ENCODE results near the gene CGGBP1. TPM values are rescaled to one million over a fixed set of nuclear protein-coding genes. Genes with fewer than 3 reads are reported as not detected.

CGGBP1 gene
- total RNA-seq, 5 donors from 2014 or later (not counting 1 experiment from before 2014, with no cell fraction given): 95.7 to 131 (median 112) TPM

- ChIA-PET POLR2A (no interaction called here), CTCF (interaction anchor here (0.7 to 1.0 kb wide), 2 partner anchors 24 to 30 kb away, joined by 3 read pairs; no protein-coding TSS in a partner anchor)
- Mint-ChIP-seq H3K4me1 (peaks cover 41 to 47% (median 41%) of the 10 kb centered on the region in 3 donors), H3K27me3 (no peaks in the 10 kb centered on the region), H3K36me3 (peaks cover 26% of the 10 kb centered on the region), H3K27ac (no peak overlapping the region), H3K9me3 (no peaks in the 10 kb centered on the region), H3K4me3 (no peak overlapping the region)
- H3K36me3 ChIP-seq (ENCODE audit: control insufficient read depth in 2 of 2, extremely low read depth in 1 of 2, insufficient read depth in 1 of 2, low read length in 1 of 2): peaks cover 0 to 11% of the 10 kb centered on the region in 2 donors
- no peak overlapping the region for H3K4me3 ChIP-seq (ENCODE audit: control insufficient read depth in 1 of 2, extremely low read depth in 1 of 2, low read length in 1 of 2)
- DNase-seq (no peak), ATAC-seq (replicated peaks in 1 of 4) (no peak)
- WGBS (ENCODE audit: insufficient coverage): 100% methylated on average over 1 of the region's 2 CpGs
- no peaks in the 10 kb centered on the region for H3K27me3 ChIP-seq (replicated peaks in 1 of 2; ENCODE audit: control insufficient read depth in 2 of 2, extremely low read depth in 1 of 2, insufficient read depth in 2 of 2, low read length in 1 of 2)
- no peaks in the 10 kb centered on the region for H3K9me3 ChIP-seq
- H3K4me1 ChIP-seq (ENCODE audit: control insufficient read depth in 1 of 2, extremely low read depth in 1 of 2, insufficient read depth in 2 of 2, low read length in 2 of 2): no peaks in the 10 kb centered on the region
- H3K27ac ChIP-seq (ENCODE audit: low read length): no peak overlapping the region
These were observed 25.3 kb upstream of the CGGBP1 start for GRCh38 chr3:88084097-88084501.

GRCh38 chr3:88082854-88083253 lies 24.0 kb upstream of the CGGBP1 start:
- no peaks in the 10 kb centered on the region for H3K9me3 ChIP-seq
- ChIA-PET CTCF (no interaction called here), POLR2A (interaction anchor here in 1 of 2 donors (0.6 kb wide), 1 partner anchor 42 kb away, joined by 3 read pairs; no protein-coding TSS in a partner anchor)
- WGBS (ENCODE audit: insufficient coverage): no CpG with 5 or more reads among the region's 2 CpGs
- H3K27me3 ChIP-seq (replicated peaks in 1 of 2; ENCODE audit: control insufficient read depth in 2 of 2, extremely low read depth in 1 of 2, insufficient read depth in 2 of 2, low read length in 1 of 2): no peaks in the 10 kb centered on the region
- H3K36me3 Mint-ChIP-seq: peaks cover 28% of the 10 kb centered on the region
- no peak overlapping the region for H3K27ac Mint-ChIP-seq
- no peaks in the 10 kb centered on the region for H3K4me1 ChIP-seq (ENCODE audit: control insufficient read depth in 1 of 2, extremely low read depth in 1 of 2, insufficient read depth in 2 of 2, low read length in 2 of 2)
- DNase-seq (no peak), ATAC-seq (replicated peaks in 1 of 4) (no peak)
- H3K4me1 Mint-ChIP-seq: peaks cover 49 to 59% (median 52%) of the 10 kb centered on the region in 3 donors
- no peak overlapping the region for H3K4me3 Mint-ChIP-seq
- H3K9me3 Mint-ChIP-seq: no peaks in the 10 kb centered on the region
- H3K27me3 Mint-ChIP-seq: no peaks in the 10 kb centered on the region
- H3K36me3 ChIP-seq (ENCODE audit: control insufficient read depth in 2 of 2, extremely low read depth in 1 of 2, insufficient read depth in 1 of 2, low read length in 1 of 2): peaks cover 0 to 11% of the 10 kb centered on the region in 2 donors
- H3K27ac ChIP-seq (ENCODE audit: low read length): no peak overlapping the region
- H3K4me3 ChIP-seq (ENCODE audit: control insufficient read depth in 1 of 2, extremely low read depth in 1 of 2, low read length in 1 of 2): no peak overlapping the region

DNA sequence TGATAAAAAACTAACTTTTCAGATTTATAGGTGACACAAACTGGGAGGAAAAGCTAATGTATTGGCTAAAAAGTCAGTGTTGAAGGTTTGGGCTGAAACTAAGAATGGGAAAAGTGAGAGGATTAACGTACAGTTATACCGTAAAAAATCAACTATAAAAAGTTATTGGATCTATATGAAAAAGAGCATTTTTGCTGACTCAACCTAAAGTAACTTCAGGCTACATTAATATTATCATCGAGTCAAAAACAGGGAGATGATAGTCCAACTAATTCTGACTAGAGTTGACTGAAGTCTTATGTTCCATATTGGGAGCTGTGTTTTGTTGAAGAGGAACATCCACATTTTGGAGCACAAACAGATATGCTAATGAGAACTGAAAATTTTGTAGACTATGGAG lies 20.1 kb upstream of the CGGBP1 start:
- DNase-seq (no peak), ATAC-seq (replicated peaks in 1 of 4) (no peak)
- Mint-ChIP-seq H3K9me3 (no peaks in the 10 kb centered on the region), H3K36me3 (peaks cover 37% of the 10 kb centered on the region), H3K4me3 (no peak overlapping the region), H3K27me3 (no peaks in the 10 kb centered on the region), H3K27ac (no peak overlapping the region), H3K4me1 (peaks cover 62 to 73% (median 71%) of the 10 kb centered on the region in 3 donors)
- Histone ChIP-seq H3K36me3 (ENCODE audit: control insufficient read depth in 2 of 2, extremely low read depth in 1 of 2, insufficient read depth in 1 of 2, low read length in 1 of 2) (no peaks in the 10 kb centered on the region), H3K9me3 (no peaks in the 10 kb centered on the region), H3K27ac (ENCODE audit: low read length) (no peak overlapping the region), H3K4me3 (ENCODE audit: control insufficient read depth in 1 of 2, extremely low read depth in 1 of 2, low read length in 1 of 2) (no peak overlapping the region), H3K4me1 (ENCODE audit: control insufficient read depth in 1 of 2, extremely low read depth in 1 of 2, insufficient read depth in 2 of 2, low read length in 2 of 2) (no peaks in the 10 kb centered on the region), H3K27me3 (replicated peaks in 1 of 2; ENCODE audit: control insufficient read depth in 2 of 2, extremely low read depth in 1 of 2, insufficient read depth in 2 of 2, low read length in 1 of 2) (no peaks in the 10 kb centered on the region)
- WGBS (ENCODE audit: insufficient coverage): no CpG with 5 or more reads among the region's 3 CpGs
- ChIA-PET CTCF (no interaction called here), POLR2A (no interaction called here)

DNA sequence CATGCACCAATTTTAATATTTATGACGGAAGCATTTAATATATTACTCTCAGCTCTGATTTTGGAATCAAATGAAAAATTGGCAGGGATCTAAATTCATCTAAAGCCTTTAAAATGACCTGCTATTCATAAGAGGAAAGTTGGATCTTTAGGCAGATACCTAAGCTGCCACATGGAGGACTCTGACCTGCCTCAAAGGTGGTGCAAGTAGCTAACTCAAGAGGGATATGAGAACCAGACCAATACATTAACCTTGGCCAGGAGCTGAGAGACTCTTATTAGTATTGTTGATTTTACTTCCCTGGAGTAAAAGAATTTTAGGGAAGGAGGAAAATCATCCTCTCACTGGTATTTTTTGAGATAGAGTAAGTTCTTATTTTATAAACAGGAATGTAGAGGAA lies 17.9 kb upstream of the CGGBP1 start:
- H3K36me3 ChIP-seq (ENCODE audit: control insufficient read depth in 2 of 2, extremely low read depth in 1 of 2, insufficient read depth in 1 of 2, low read length in 1 of 2): no peaks in the 10 kb centered on the region
- H3K27ac Mint-ChIP-seq: no peak overlapping the region
- peaks cover 63 to 77% (median 77%) of the 10 kb centered on the region in 3 donors for H3K4me1 Mint-ChIP-seq
- H3K9me3 Mint-ChIP-seq: peaks cover 0 to 7% (median 0%) of the 10 kb centered on the region in 3 donors
- no peaks in the 10 kb centered on the region for H3K27me3 ChIP-seq (replicated peaks in 1 of 2; ENCODE audit: control insufficient read depth in 2 of 2, extremely low read depth in 1 of 2, insufficient read depth in 2 of 2, low read length in 1 of 2)
- CTCF ChIA-PET: no interaction called here
- ATAC-seq (replicated peaks in 1 of 4) (no peak), DNase-seq (no peak)
- H3K36me3 Mint-ChIP-seq: peaks cover 38% of the 10 kb centered on the region
- H3K9me3 ChIP-seq: peaks cover 2% of the 10 kb centered on the region
- no peaks in the 10 kb centered on the region for H3K27me3 Mint-ChIP-seq
- no CpG with 5 or more reads among the region's 1 CpG for WGBS (ENCODE audit: insufficient coverage)
- no peak overlapping the region for H3K27ac ChIP-seq (ENCODE audit: low read length)
- no peak overlapping the region for H3K4me3 ChIP-seq (ENCODE audit: control insufficient read depth in 1 of 2, extremely low read depth in 1 of 2, low read length in 1 of 2)
- H3K4me1 ChIP-seq (ENCODE audit: control insufficient read depth in 1 of 2, extremely low read depth in 1 of 2, insufficient read depth in 2 of 2, low read length in 2 of 2): no peaks in the 10 kb centered on the region
- POLR2A ChIA-PET: interaction anchor here (0.6 to 0.9 kb wide), 2 partner anchors 13 to 18 kb away, joined by 3 to 5 read pairs; partner anchors contain the start of genes CGGBP1 (in 1 of the 2) and ZNF654 (in 1 of the 2)
- H3K4me3 Mint-ChIP-seq: no peak overlapping the region

GRCh38 chr3:88075497-88075896 lies 16.7 kb upstream of the CGGBP1 start:
- H3K4me1 Mint-ChIP-seq: peaks cover 58 to 72% (median 70%) of the 10 kb centered on the region in 3 donors
- no peak overlapping the region for H3K4me3 Mint-ChIP-seq
- no peaks in the 10 kb centered on the region for H3K36me3 ChIP-seq (ENCODE audit: control insufficient read depth in 2 of 2, extremely low read depth in 1 of 2, insufficient read depth in 1 of 2, low read length in 1 of 2)
- POLR2A ChIA-PET: interaction anchor here (0.8 to 0.9 kb wide), 2 partner anchors 10 to 16 kb away, joined by 3 read pairs; partner anchors contain the start of genes CGGBP1 (in 1 of the 2) and ZNF654 (in 1 of the 2)
- H3K27me3 ChIP-seq (replicated peaks in 1 of 2; ENCODE audit: control insufficient read depth in 2 of 2, extremely low read depth in 1 of 2, insufficient read depth in 2 of 2, low read length in 1 of 2): no peaks in the 10 kb centered on the region
- no peak overlapping the region for H3K27ac Mint-ChIP-seq
- peaks cover 2% of the 10 kb centered on the region for H3K9me3 ChIP-seq
- H3K4me1 ChIP-seq (ENCODE audit: control insufficient read depth in 1 of 2, extremely low read depth in 1 of 2, insufficient read depth in 2 of 2, low read length in 2 of 2): no peaks in the 10 kb centered on the region
- no peak overlapping the region for H3K4me3 ChIP-seq (ENCODE audit: control insufficient read depth in 1 of 2, extremely low read depth in 1 of 2, low read length in 1 of 2)
- DNase-seq (no peak), ATAC-seq (replicated peaks in 1 of 4) (no peak)
- H3K27ac ChIP-seq (ENCODE audit: low read length): no peak overlapping the region
- WGBS (ENCODE audit: insufficient coverage): no CpG with 5 or more reads among the region's 2 CpGs
- H3K9me3 Mint-ChIP-seq: peaks cover 0 to 7% (median 0%) of the 10 kb centered on the region in 3 donors
- H3K36me3 Mint-ChIP-seq: peaks cover 34% of the 10 kb centered on the region
- H3K27me3 Mint-ChIP-seq: no peaks in the 10 kb centered on the region
- CTCF ChIA-PET: no interaction called here

GRCh38 chr3:88075072-88075471 lies 16.3 kb upstream of the CGGBP1 start:
- no peak overlapping the region for H3K4me3 Mint-ChIP-seq
- POLR2A ChIA-PET: interaction anchor here in 1 of 2 donors (0.8 kb wide), 1 partner anchor 10 kb away, joined by 3 read pairs; no protein-coding TSS in a partner anchor

More at GRCh38 chr3:88075072-88075471, 16.3 kb upstream of the CGGBP1 start:
- DNase-seq (no peak), ATAC-seq (replicated peaks in 1 of 4) (no peak)
- Histone ChIP-seq H3K9me3 (peaks cover 2% of the 10 kb centered on the region), H3K36me3 (ENCODE audit: control insufficient read depth in 2 of 2, extremely low read depth in 1 of 2, insufficient read depth in 1 of 2, low read length in 1 of 2) (no peaks in the 10 kb centered on the region), H3K27ac (ENCODE audit: low read length) (no peak overlapping the region), H3K27me3 (replicated peaks in 1 of 2; ENCODE audit: control insufficient read depth in 2 of 2, extremely low read depth in 1 of 2, insufficient read depth in 2 of 2, low read length in 1 of 2) (no peaks in the 10 kb centered on the region), H3K4me3 (ENCODE audit: control insufficient read depth in 1 of 2, extremely low read depth in 1 of 2, low read length in 1 of 2) (no peak overlapping the region), H3K4me1 (ENCODE audit: control insufficient read depth in 1 of 2, extremely low read depth in 1 of 2, insufficient read depth in 2 of 2, low read length in 2 of 2) (no peaks in the 10 kb centered on the region)
- no peak overlapping the region for H3K27ac Mint-ChIP-seq
- H3K4me1 Mint-ChIP-seq: peaks cover 58 to 70% (median 68%) of the 10 kb centered on the region in 3 donors
- no peaks in the 10 kb centered on the region for H3K27me3 Mint-ChIP-seq
- peaks cover 35% of the 10 kb centered on the region for H3K36me3 Mint-ChIP-seq
- no CpG with 5 or more reads among the region's 2 CpGs for WGBS (ENCODE audit: insufficient coverage)
- H3K9me3 Mint-ChIP-seq: peaks cover 0 to 7% (median 0%) of the 10 kb centered on the region in 3 donors
- CTCF ChIA-PET: no interaction called here

Data from T-cell (primary cell).